ENCODE results near the gene CAPN2. TPM values are rescaled to one million over a fixed set of nuclear protein-coding genes. Genes with fewer than 3 reads are reported as not detected.
"Not testable (repeated sequence)": the region's sequence is repeated elsewhere in the genome, so short reads cannot be mapped to it uniquely, and the experiment has no call there.

CAPN2 gene
- total RNA-seq, 1 donor from 2014 or later, result 62.6 TPM

GRCh38 chr1:223738465-223739365, 26.4 kb downstream of the CAPN2 start:
- H3K4me3 Mint-ChIP-seq, result no peak overlapping the region
- intact Hi-C loops (cut with micrococcal nuclease), result no loop called here
- POLR2A ChIA-PET, result interaction anchor here (0.7 kb wide), 2 partner anchors 15 to 67 kb away, joined by 3 to 5 read pairs; no protein-coding TSS in a partner anchor
- no peak overlapping the region for H3K27ac Mint-ChIP-seq
- CTCF ChIA-PET, result interaction anchor here (0.8 to 1.2 kb wide), 2 partner anchors 10 to 40 kb away, joined by 3 read pairs; no protein-coding TSS in a partner anchor
- H3K27me3 Mint-ChIP-seq, result no peaks in the 10 kb centered on the region
- ATAC-seq (ENCODE audit: low read depth) (no peak), DNase-seq (no peak)
- no peak for TF ChIP-seq CTCF (IDR thresholded peaks at IDR 0.05)
- no peaks in the 10 kb centered on the region for H3K9me3 Mint-ChIP-seq
- no peaks in the 10 kb centered on the region for H3K4me1 Mint-ChIP-seq
- peaks cover 30% of the 10 kb centered on the region for H3K36me3 Mint-ChIP-seq (ENCODE audit: low read depth)

GRCh38 chr1:223739366-223740037, 27.2 kb downstream of the CAPN2 start:
- intact Hi-C loops (cut with micrococcal nuclease), result no loop called here
- POLR2A ChIA-PET, result interaction anchor here (0.7 kb wide), 1 partner anchor 16 kb away, joined by 3 read pairs; no protein-coding TSS in a partner anchor
- DNase-seq (no peak), ATAC-seq (ENCODE audit: low read depth) (no peak)
- H3K27ac Mint-ChIP-seq, result no peak overlapping the region
- peaks cover 34% of the 10 kb centered on the region for H3K36me3 Mint-ChIP-seq (ENCODE audit: low read depth)
- TF ChIP-seq CTCF (IDR thresholded peaks at IDR 0.05), result no peak
- H3K4me1 Mint-ChIP-seq, result no peaks in the 10 kb centered on the region
- CTCF ChIA-PET, result interaction anchor here (0.8 kb wide), 1 partner anchor 9 kb away, joined by 3 read pairs; no protein-coding TSS in a partner anchor
- no peaks in the 10 kb centered on the region for H3K9me3 Mint-ChIP-seq
- no peaks in the 10 kb centered on the region for H3K27me3 Mint-ChIP-seq
- no peak overlapping the region for H3K4me3 Mint-ChIP-seq

- peaks cover 37% of the 10 kb centered on the region for H3K36me3 Mint-ChIP-seq (ENCODE audit: low read depth)
- H3K4me3 Mint-ChIP-seq; H3K27me3 Mint-ChIP-seq; intact Hi-C loops (cut with micrococcal nuclease); H3K4me1 Mint-ChIP-seq; CTCF ChIA-PET; DNase-seq; H3K27ac Mint-ChIP-seq; ATAC-seq (ENCODE audit: low read depth); H3K9me3 Mint-ChIP-seq; POLR2A ChIA-PET: not testable (repeated sequence)
Observed at GRCh38 chr1:223740038-223740736, 27.8 kb downstream of the CAPN2 start.

GRCh38 chr1:223741861-223742260, 29.5 kb downstream of the CAPN2 start:
- Mint-ChIP-seq H3K36me3 (ENCODE audit: low read depth) (peaks cover 46% of the 10 kb centered on the region), H3K9me3 (no peaks in the 10 kb centered on the region), H3K4me1 (no peaks in the 10 kb centered on the region), H3K4me3 (no peak overlapping the region), H3K27ac (no peak overlapping the region), H3K27me3 (no peaks in the 10 kb centered on the region)
- intact Hi-C loops (cut with micrococcal nuclease), result no loop called here
- ATAC-seq (ENCODE audit: low read depth) (no peak), DNase-seq (no peak)
- TF ChIP-seq CTCF (IDR thresholded peaks at IDR 0.05), result no peak
- POLR2A ChIA-PET, result no interaction called here
- CTCF ChIA-PET, result interaction anchor here (0.7 kb wide), 1 partner anchor 44 kb away, joined by 3 read pairs; no protein-coding TSS in a partner anchor

- POLR2A ChIA-PET, result no interaction called here
- Mint-ChIP-seq H3K9me3 (no peaks in the 10 kb centered on the region), H3K4me1 (peaks cover 2% of the 10 kb centered on the region), H3K36me3 (ENCODE audit: low read depth) (peaks cover 54% of the 10 kb centered on the region), H3K4me3 (no peak overlapping the region), H3K27ac (no peak overlapping the region), H3K27me3 (no peaks in the 10 kb centered on the region)
- intact Hi-C loops (cut with micrococcal nuclease), result no loop called here
- CTCF ChIA-PET, result interaction anchor here (0.7 kb wide), 1 partner anchor 37 kb away, joined by 3 read pairs; no protein-coding TSS in a partner anchor
- DNase-seq, result no peak
- no peak for ATAC-seq (ENCODE audit: low read depth)
- TF ChIP-seq CTCF (IDR thresholded peaks at IDR 0.05), result no peak
Observed at GRCh38 chr1:223742856-223743517, 30.6 kb downstream of the CAPN2 start.
